GM19099 (cell line): ENCODE measurements around the gene PNMT.

ENCODE experiments used
- POLR2A ChIP-seq: IDR thresholded peaks from 3 replicates; pipeline ENCODE4 v1.6.1; 2011; ENCODE audit warnings: low read depth; ENCODE audit not compliant: insufficient read length; ENCODE audit errors: extremely low read depth

Gene PNMT

GRCh38 chr17:39701012-39701783 is 32.9 kb downstream of the PNMT start:
- no peak for TF ChIP-seq POLR2A

GRCh38 chr17:39701784-39702422 is 33.6 kb downstream of the PNMT start:
- TF ChIP-seq POLR2A, result no peak

- TF ChIP-seq POLR2A, result no peak
Measured at GRCh38 chr17:39702901-39703893, 34.9 kb downstream of the PNMT start.

- no peak for TF ChIP-seq POLR2A
Measured at GRCh38 chr17:39703913-39704312, 35.7 kb downstream of the PNMT start.

- no peak for TF ChIP-seq POLR2A
Measured at GRCh38 chr17:39704821-39705551, 36.7 kb downstream of the PNMT start.

GRCh38 chr17:39705786-39706348 is 37.6 kb downstream of the PNMT start:
- TF ChIP-seq POLR2A, result no peak

- no peak for TF ChIP-seq POLR2A
Measured at GRCh38 chr17:39706383-39706782, 38.1 kb downstream of the PNMT start.

- no peak for TF ChIP-seq POLR2A
Measured at GRCh38 chr17:39706921-39707337, 38.7 kb downstream of the PNMT start.

GRCh38 chr17:39709319-39709997 is 41.2 kb downstream of the PNMT start:
- no peak for TF ChIP-seq POLR2A

GRCh38 chr17:39709998-39710964 is 42.0 kb downstream of the PNMT start:
- TF ChIP-seq POLR2A, result no peak

- TF ChIP-seq POLR2A, result no peak
Measured at GRCh38 chr17:39711851-39712250, 43.6 kb downstream of the PNMT start.

- no peak for TF ChIP-seq POLR2A
Measured at GRCh38 chr17:39714234-39714633, 46.0 kb downstream of the PNMT start.
